Sigmoid colon (tissue), 7 donors: ENCODE results near the gene PLCB1. TPM values are rescaled to one million over a fixed set of nuclear protein-coding genes. Genes with fewer than 3 reads are reported as not detected.
A peak's percentile ranks its signal among the peaks of the same experiment; 100 is the strongest.

Source experiments
- DNase-seq: peaks from one replicate; pipeline ENCODE4 v3.0.0-alpha.2; 2019
- H3K27ac ChIP-seq, 4 donors: fragments of 200-600 bp; sonication (generic); one replicate each; pipeline ENCODE4 v1.5.1; 2016 to 2019; ENCODE audit warnings: mild to moderate bottlenecking in 1 of 4
- H3K27me3 ChIP-seq, 3 donors: fragments of 200-600 bp; sonication (generic); one replicate each; pipeline ENCODE4 v1.5.1; 2019; ENCODE audit warnings: mild to moderate bottlenecking in 1 of 3
- H3K36me3 ChIP-seq, 4 donors: fragments of 200-600 bp; sonication (generic); one replicate each; pipeline ENCODE4 v1.5.1; 2016 to 2019
- H3K4me1 ChIP-seq, 4 donors: fragments of 200-600 bp; sonication (generic); one replicate each; pipeline ENCODE4 v1.5.1; 2017 to 2019
- H3K4me3 ChIP-seq, 4 donors: fragments of 200-600 bp; sonication (generic); one replicate each; pipeline ENCODE4 v1.5.1; 2017 to 2019; ENCODE audit warnings: mild to moderate bottlenecking in 2 of 4, moderate library complexity in 1 of 4
- H3K9me3 ChIP-seq, 4 donors: fragments of 200-600 bp in 3 of 4; sonication (generic) in 3 of 4; one replicate each; pipeline versions ENCODE4 v1.5.1 to v1.6.1; 2013 to 2019
- CTCF ChIP-seq, 4 experiments: fragments of 450-650 bp in 3 of 4; fragments of 200-600 bp in 1 of 4; IDR thresholded peaks; one replicate each; pipeline ENCODE4 v1.5.1; 2016 to 2019; ENCODE audit warnings: antibody characterized with exemption in 4 of 4, mild to moderate bottlenecking in 3 of 4, moderate library complexity in 2 of 4
- EP300 ChIP-seq, 4 donors: sonication (generic); formaldehyde crosslinking; IDR thresholded peaks; one replicate each; pipeline ENCODE4 v1.6.1; 2017; ENCODE audit warnings: antibody characterized with exemption in 4 of 4
- POLR2A ChIP-seq, 2 donors: fragments of 450-650 bp; IDR thresholded peaks; one replicate each; pipeline ENCODE4 v1.6.1; 2016; ENCODE audit warnings: antibody characterized with exemption in 2 of 2, mild to moderate bottlenecking in 2 of 2, moderate library complexity in 2 of 2
- POLR2AphosphoS5 ChIP-seq, 4 donors: sonication (generic); formaldehyde crosslinking; IDR thresholded peaks; one replicate each; pipeline ENCODE4 v1.6.1; 2017; ENCODE audit warnings: antibody characterized with exemption in 4 of 4
- WGBS, 2 donors: extraction: QIAGEN DNeasy Blood & Tissue Kit; methylation state at CpG; one replicate each; pipeline ENCODE4 v1.1.7; 2013; 5-methylcytosine and 5-hydroxymethylcytosine counted together
- intact Hi-C: fragments of 100-400 bp; cut with DNase I; formaldehyde crosslinking; loops from one replicate; pipeline ENCODE4 v1.15.1; 2023
- polyA plus RNA-seq, 3 donors: library from polyadenylated mRNA; stranded (reverse); fragments of 200-250 nt; gene quantifications; one replicate each; pipeline ENCODE4 v1.2.3, GENCODE V29; 2013
- total RNA-seq, 4 donors: library from RNA; depleted of rRNA; stranded (reverse); fragments of >200 nt; gene quantifications; one replicate each; pipeline ENCODE4 v1.1.0, GENCODE V29; 2016
- donor health status: healthy with polysubstance abuse.
- donor health status: Bipolar disorder and iron deficiency.
- donor health status: healthy.

PLCB1 gene
- total and polyA plus RNA-seq, 7 donors = 0.92 to 117 (median 86.7) TPM

- TF ChIP-seq POLR2A (IDR thresholded peaks at IDR 0.05) = no peak
- TF ChIP-seq POLR2AphosphoS5 (IDR thresholded peaks at IDR 0.05) = no peak
- no peak for TF ChIP-seq CTCF (IDR thresholded peaks at IDR 0.05)
- TF ChIP-seq EP300 (IDR thresholded peaks at IDR 0.05) = no peak
- no peak overlapping the region for H3K27ac ChIP-seq
- WGBS, 2 donors = 92 to 98% methylated on average over 1 of the region's 1 CpG
- intact Hi-C loops = no loop called here
- no peak overlapping the region for H3K4me3 ChIP-seq
- no peaks in the 10 kb centered on the region for H3K9me3 ChIP-seq
- H3K27me3 ChIP-seq = no peaks in the 10 kb centered on the region
- DNase-seq = no peak
- H3K36me3 ChIP-seq = no peaks in the 10 kb centered on the region
- H3K4me1 ChIP-seq = peaks cover 0 to 46% (median 42%) of the 10 kb centered on the region in 4 donors
Measured at GRCh38 chr20:8210749-8211148, 78.7 kb downstream of the PLCB1 start.

GRCh38 chr20:8212286-8212685 lies 80.2 kb downstream of the PLCB1 start:
- H3K4me1 ChIP-seq = peaks cover 0 to 49% (median 46%) of the 10 kb centered on the region in 4 donors
- intact Hi-C loops = no loop called here

GRCh38 chr20:8213270-8213669 lies 81.2 kb downstream of the PLCB1 start:
- DNase-seq = no peak
- no peaks in the 10 kb centered on the region for H3K27me3 ChIP-seq
- H3K27ac ChIP-seq = no peak overlapping the region
- peaks cover 0 to 39% (median 37%) of the 10 kb centered on the region in 4 donors for H3K4me1 ChIP-seq
- 94 to 96% methylated on average over 1 of the region's 1 CpG for WGBS, 2 donors
- H3K9me3 ChIP-seq = no peaks in the 10 kb centered on the region
- no peak for TF ChIP-seq POLR2A (IDR thresholded peaks at IDR 0.05)
- intact Hi-C loops = no loop called here
- no peaks in the 10 kb centered on the region for H3K36me3 ChIP-seq
- no peak overlapping the region for H3K4me3 ChIP-seq

More at GRCh38 chr20:8212286-8212685, 80.2 kb downstream of the PLCB1 start:
- no peak for TF ChIP-seq CTCF (IDR thresholded peaks at IDR 0.05)
- TF ChIP-seq POLR2A (IDR thresholded peaks at IDR 0.05) = no peak
- TF ChIP-seq POLR2AphosphoS5 (IDR thresholded peaks at IDR 0.05) = no peak
- no peak for TF ChIP-seq EP300 (IDR thresholded peaks at IDR 0.05)
- Histone ChIP-seq H3K27me3 (no peaks in the 10 kb centered on the region), H3K4me3 (no peak overlapping the region), H3K36me3 (no peaks in the 10 kb centered on the region), H3K9me3 (no peaks in the 10 kb centered on the region), H3K27ac (no peak overlapping the region)
- 76 to 82% methylated on average over 3 of the region's 3 CpGs for WGBS, 2 donors
- DNase-seq = no peak

- no peak for TF ChIP-seq EP300 (IDR thresholded peaks at IDR 0.05)
- TF ChIP-seq POLR2AphosphoS5 (IDR thresholded peaks at IDR 0.05) = no peak
- TF ChIP-seq CTCF (IDR thresholded peaks at IDR 0.05) = no peak
- no peak for TF ChIP-seq POLR2A (IDR thresholded peaks at IDR 0.05)
- Histone ChIP-seq H3K36me3 (no peaks in the 10 kb centered on the region), H3K4me3 (peak overlapping the region in 1 of 4 donors; percentile 4), H3K4me1 (peaks cover 0 to 39% (median 32%) of the 10 kb centered on the region in 4 donors), H3K9me3 (no peaks in the 10 kb centered on the region), H3K27me3 (no peaks in the 10 kb centered on the region), H3K27ac (peak overlapping the region in 3 of 4 donors; percentile 21 to 72 (median 43))
- DNase-seq = no peak
- WGBS, 2 donors = 61 to 84% methylated on average over 12 of the region's 12 CpGs
- intact Hi-C loops = no loop called here
Measured at GRCh38 chr20:8213831-8214587, 81.9 kb downstream of the PLCB1 start.

GRCh38 chr20:8215361-8215781 lies 83.3 kb downstream of the PLCB1 start:
- DNase-seq = peak; percentile 71
- no peaks in the 10 kb centered on the region for H3K36me3 ChIP-seq
- no peaks in the 10 kb centered on the region for H3K27me3 ChIP-seq
- intact Hi-C loops = no loop called here
- peak overlapping the region; percentile 43 to 72 (median 61) for H3K27ac ChIP-seq
- 72 to 85% methylated on average over 8 of the region's 8 CpGs for WGBS, 2 donors
- peak overlapping the region in 2 of 4 donors; percentile 13 to 21 for H3K4me3 ChIP-seq
- TF ChIP-seq CTCF (IDR thresholded peaks at IDR 0.05) = no peak
- TF ChIP-seq POLR2AphosphoS5 (IDR thresholded peaks at IDR 0.05) = peak in 3 of 4 donors; percentile 5 to 48 (median 28)
- H3K9me3 ChIP-seq = no peaks in the 10 kb centered on the region
- peaks cover 0 to 43% (median 33%) of the 10 kb centered on the region in 4 donors for H3K4me1 ChIP-seq
